GM18507 (cell line): ENCODE measurements around the gene DHX29.

Experiments
- DNase-seq: peaks from one replicate; pipeline ENCODE4 v3.0.0; 2011; ENCODE audit warnings: low read depth; ENCODE audit not compliant: insufficient read length; ENCODE audit errors: extremely low spot score
- FAIRE-seq: peaks from 2 replicates; lab custom pipeline; 2011; peaks lifted over from hg19 to GRCh38; lab: Jason Lieb, UNC

Gene DHX29

GRCh38 chr5:55219770-55220169 lies 87.7 kb downstream of the DHX29 start:
- FAIRE-seq, result no peak
- no peak for DNase-seq

- no peak for DNase-seq
- FAIRE-seq, result no peak
Observed at GRCh38 chr5:55218967-55219366, 88.5 kb downstream of the DHX29 start.

GRCh38 chr5:55211184-55211874 lies 96.2 kb downstream of the DHX29 start:
- DNase-seq, result no peak

More at GRCh38 chr5:55211184-55211874, 96.2 kb downstream of the DHX29 start:
- no peak for FAIRE-seq
